Measurements from ENCODE around the gene RTBDN. TPM values are rescaled to one million over a fixed set of nuclear protein-coding genes. Genes with fewer than 3 reads are reported as not detected.
A peak's percentile ranks its signal among the peaks of the same experiment; 100 is the strongest.
"Not testable (repeated sequence)": the region's sequence is repeated elsewhere in the genome, so short reads cannot be mapped to it uniquely, and the experiment has no call there.

Gene RTBDN
- total RNA-seq, 4 donors from 2014 or later = not detected

DNA sequence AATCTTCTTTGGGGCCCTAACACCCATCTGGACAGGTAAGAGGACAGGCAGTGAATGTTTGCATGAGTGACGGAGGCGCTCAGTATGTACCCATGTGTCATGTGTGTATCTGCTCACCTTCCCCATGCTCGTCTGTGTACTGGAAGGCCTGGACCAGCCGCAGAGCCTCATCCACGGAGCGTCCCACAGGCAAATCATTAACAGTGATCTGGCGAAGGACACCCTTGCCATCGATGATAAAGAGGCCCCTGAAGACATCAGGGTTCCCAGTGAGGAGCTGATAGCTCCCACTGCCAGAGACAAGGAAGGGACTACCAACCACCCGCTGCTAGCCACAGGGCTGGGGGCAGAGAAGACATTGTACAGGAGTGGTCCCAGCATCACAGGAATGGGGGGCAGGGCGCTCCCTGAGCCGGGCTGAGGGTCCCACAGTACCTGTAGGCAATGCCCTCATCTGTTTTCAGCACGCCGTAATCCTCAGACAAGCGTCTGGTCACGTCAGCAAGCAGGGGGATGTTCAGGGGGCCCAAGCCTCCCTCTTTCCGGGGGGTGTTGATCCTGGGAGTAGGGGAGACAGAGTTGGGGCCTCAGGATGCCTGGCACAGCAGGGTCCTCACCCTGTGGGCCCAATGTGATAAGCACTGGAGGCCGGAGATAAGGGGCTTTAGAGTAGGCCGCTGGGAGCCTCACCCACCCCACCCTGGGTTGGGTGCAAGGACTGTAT lies 34.5 kb downstream of the RTBDN start:
- DNase-seq (ENCODE audit: low spot score) (no peak), ATAC-seq (ENCODE audit: low FRiP score) (no peak)
- TF ChIP-seq, protein P1, sequence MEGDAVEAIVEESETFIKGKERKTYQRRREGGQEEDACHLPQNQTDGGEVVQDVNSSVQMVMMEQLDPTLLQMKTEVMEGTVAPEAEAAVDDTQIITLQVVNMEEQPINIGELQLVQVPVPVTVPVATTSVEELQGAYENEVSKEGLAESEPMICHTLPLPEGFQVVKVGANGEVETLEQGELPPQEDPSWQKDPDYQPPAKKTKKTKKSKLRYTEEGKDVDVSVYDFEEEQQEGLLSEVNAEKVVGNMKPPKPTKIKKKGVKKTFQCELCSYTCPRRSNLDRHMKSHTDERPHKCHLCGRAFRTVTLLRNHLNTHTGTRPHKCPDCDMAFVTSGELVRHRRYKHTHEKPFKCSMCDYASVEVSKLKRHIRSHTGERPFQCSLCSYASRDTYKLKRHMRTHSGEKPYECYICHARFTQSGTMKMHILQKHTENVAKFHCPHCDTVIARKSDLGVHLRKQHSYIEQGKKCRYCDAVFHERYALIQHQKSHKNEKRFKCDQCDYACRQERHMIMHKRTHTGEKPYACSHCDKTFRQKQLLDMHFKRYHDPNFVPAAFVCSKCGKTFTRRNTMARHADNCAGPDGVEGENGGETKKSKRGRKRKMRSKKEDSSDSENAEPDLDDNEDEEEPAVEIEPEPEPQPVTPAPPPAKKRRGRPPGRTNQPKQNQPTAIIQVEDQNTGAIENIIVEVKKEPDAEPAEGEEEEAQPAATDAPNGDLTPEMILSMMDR (IDR thresholded peaks at IDR 0.05) = no peak

DNA sequence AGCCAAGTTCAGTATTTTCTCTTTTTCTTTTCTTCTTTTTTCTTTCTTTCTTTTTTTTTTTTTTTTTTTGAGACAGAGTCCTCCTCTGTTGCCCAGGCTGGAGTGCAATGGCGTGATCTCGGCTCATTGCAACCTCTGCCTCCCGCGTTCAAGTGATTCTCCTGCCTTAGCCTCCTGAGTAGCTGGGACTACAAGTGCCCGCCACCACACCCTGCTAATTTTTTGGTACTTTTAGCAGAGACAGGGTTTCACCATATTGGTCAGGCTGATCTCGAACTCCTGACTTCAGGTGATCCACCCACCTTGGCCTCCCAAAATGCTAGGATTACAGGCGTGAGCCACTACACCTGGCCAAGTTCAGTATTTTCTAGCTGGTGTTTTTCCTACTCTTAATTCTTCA lies 36.8 kb downstream of the RTBDN start:
- not testable (repeated sequence) for DNase-seq (ENCODE audit: low spot score); ATAC-seq (ENCODE audit: low FRiP score)

DNA sequence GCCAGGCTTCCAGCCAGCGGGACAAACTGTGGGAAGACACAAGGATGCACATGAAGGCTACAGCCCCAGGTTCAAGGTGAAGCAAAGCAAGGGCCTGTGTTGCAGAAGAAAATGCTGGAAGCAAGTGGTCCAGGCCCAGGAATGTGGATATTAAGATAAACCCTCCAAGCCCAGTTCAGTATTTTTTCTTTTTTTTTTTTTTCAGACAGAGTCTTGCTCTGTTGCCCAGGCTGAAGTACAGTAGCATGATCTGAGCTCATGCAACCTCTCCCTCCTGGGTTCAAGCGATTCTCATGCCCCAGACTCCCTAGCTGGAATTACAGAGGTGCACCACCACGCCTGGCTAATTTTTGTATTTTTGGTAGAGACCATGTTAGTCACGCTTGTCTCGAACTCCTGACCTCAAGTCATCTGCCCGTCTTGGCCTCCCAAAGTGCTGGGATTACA lies 37.2 kb downstream of the RTBDN start:
- ATAC-seq (ENCODE audit: low FRiP score) (no peak), DNase-seq (ENCODE audit: low spot score) (no peak)
- TF ChIP-seq, protein P1 (IDR thresholded peaks at IDR 0.05) = no peak

DNA sequence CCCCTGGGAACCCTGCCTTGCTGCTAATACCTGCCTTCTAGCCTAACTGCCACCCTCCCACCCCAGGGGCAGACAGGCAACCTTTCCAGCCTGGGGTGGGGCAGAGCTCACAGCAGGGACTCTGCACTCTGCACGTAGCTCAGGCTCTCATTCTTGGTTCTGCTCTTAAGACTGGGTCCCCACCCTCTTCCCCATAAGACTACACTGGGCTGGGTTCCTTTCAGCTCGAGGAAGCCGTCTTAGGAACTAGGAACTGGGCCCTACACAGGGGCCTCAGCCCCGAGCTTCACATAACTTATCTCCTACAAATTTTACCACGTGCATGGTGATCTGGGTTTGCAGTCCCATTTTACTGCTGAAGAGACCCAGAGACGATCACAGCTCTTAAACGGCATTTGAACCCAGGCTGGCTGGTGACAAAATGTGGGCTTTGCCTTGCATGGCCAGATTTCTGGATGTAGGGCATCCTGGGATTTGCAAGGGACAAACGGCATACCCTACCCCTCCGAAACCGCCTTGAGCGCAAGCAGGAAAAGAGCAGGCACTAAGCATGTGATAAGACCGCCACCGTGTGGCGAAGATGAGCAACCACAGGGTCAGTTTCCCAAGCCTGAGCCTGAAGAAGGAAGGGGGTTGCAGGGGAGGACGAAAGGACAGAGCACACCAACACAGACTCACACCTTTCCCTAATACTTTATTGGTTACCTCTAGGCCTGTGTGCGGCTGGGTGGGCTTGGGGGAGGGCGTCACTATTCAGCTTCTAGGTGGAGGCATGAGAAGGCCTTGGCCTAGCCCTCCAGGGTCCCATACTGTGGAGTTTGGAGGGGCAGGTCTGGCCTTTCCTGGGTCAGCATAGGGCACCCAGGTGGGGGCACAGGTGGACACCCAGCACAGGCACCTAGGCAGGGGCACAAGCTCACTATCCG lies 38.0 kb downstream of the RTBDN start:
- DNase-seq (ENCODE audit: low spot score) = no peak
- TF ChIP-seq, protein P1 (IDR thresholded peaks at IDR 0.05) = peak in 2 of 3 donors; percentile 73 to 89
- ATAC-seq (ENCODE audit: low FRiP score) = peak; percentile 22

DNA sequence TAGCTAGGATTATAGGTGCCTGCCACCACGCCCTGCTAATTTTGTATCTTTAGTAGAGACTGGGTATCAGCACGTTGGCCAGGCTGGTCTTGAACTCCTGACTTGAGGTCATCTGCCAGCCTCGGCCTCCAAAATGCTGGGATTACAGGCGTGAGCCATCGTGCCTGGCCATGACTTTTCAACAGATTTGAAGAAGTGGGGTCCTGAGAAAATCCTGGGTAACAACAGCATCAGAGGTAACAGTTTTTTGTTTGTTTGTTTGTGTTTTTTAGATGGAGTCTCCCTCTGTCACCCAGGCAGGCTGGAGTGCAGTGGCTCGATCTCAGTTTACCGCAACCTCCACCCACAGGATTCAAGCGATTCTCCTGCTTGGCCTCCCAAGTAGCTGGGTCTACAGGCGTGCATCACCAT lies 39.4 kb downstream of the RTBDN start:
- DNase-seq (ENCODE audit: low spot score) (no peak), ATAC-seq (ENCODE audit: low FRiP score) (no peak)
- TF ChIP-seq, protein P1 (IDR thresholded peaks at IDR 0.05) = no peak

DNA sequence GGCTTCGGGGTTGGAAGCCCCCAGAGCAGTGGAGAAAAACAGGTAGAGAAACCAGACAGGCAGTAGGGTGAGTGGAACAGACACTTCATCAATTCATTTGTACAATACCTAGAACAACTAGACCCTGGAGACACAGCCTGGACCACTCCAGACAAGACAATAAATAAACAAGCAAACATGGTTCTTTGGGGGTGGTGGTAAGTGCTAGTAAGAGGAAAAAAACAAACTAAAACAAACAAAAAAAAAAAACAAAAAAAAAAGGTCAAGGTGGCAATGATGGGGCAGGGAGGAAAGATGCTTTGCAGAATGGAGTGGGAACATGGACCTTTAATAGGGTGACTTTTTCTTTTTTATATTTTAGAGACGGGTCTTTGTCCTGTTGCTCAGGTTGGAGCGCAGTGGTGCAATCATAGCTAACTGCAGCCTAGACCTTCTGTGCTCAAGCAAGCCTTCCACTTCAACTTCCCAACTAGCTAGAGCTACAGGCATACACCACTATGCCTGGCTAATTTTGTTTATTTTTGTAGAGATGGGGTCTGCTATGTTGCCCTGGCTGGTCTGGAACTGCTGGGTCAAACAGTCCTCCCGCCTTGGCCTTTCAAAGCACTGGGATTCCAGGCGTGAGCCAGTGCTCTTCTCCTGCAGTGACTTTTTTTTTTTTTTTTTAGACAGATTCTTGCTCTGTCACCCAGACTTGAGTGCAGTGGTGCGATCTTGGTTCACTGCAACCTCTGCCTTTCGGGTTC lies 40.0 kb downstream of the RTBDN start:
- ATAC-seq (ENCODE audit: low FRiP score) = no peak
- TF ChIP-seq, protein P1 (IDR thresholded peaks at IDR 0.05) = no peak
- DNase-seq (ENCODE audit: low spot score) = no peak

All from omental fat pad (tissue), 4 donors.